NCI-H1930 (cell line): ENCODE measurements around the gene MED15.
"Not testable (repeated sequence)": the region's sequence is repeated elsewhere in the genome, so short reads cannot be mapped to it uniquely, and the experiment has no call there.

Experiments
- DNase-seq, 2 experiments: peaks; one replicate each; lab custom pipeline; 2025; lab: John Stamatoyannopoulos, UW

The MED15 gene

GRCh38 chr22:20484948-20485683 is 22.3 kb upstream of the MED15 start:
- DNase-seq: no peak

GRCh38 chr22:20486229-20486628 is 21.2 kb upstream of the MED15 start:
- DNase-seq: no peak

- no peak for DNase-seq
Measured at GRCh38 chr22:20487715-20488114, 19.7 kb upstream of the MED15 start.

GRCh38 chr22:20488946-20489345 is 18.5 kb upstream of the MED15 start:
- no peak for DNase-seq

- no peak for DNase-seq
Measured at GRCh38 chr22:20490183-20490940, 17.0 kb upstream of the MED15 start.

GRCh38 chr22:20490941-20491307 is 16.5 kb upstream of the MED15 start:
- no peak for DNase-seq

GRCh38 chr22:20491346-20491745 is 16.1 kb upstream of the MED15 start:
- DNase-seq: no peak

- DNase-seq: no peak
Measured at GRCh38 chr22:20494978-20495860, 12.2 kb upstream of the MED15 start, which contains the start of gene KLHL22. KLHL22 (minus strand) TSS chr22:20495795; CDS start chr22:20489211, 6,584 bp downstream.

- peak; percentile 81 to 88 for DNase-seq
Measured at GRCh38 chr22:20495861-20496681, 11.3 kb upstream of the MED15 start.

- no peak for DNase-seq
Measured at GRCh38 chr22:20497426-20497825, 10.0 kb upstream of the MED15 start.

GRCh38 chr22:20498913-20499312 is 8.5 kb upstream of the MED15 start:
- DNase-seq: no peak

- DNase-seq: no peak
Measured at GRCh38 chr22:20499769-20500168, 7.6 kb upstream of the MED15 start.

- DNase-seq: no peak
Measured at GRCh38 chr22:20503816-20504215, 3.6 kb upstream of the MED15 start.

- DNase-seq: not testable (repeated sequence)
Measured at GRCh38 chr22:20504293-20504922, 3.0 kb upstream of the MED15 start.

GRCh38 chr22:20506543-20507252 is 712 bp upstream of the MED15 start:
- no peak for DNase-seq

GRCh38 chr22:20508067-20508755 is 801 bp downstream of the MED15 start:
- not testable (repeated sequence) for DNase-seq

- no peak for DNase-seq
Measured at GRCh38 chr22:20508815-20509271, 1.4 kb downstream of the MED15 start.

- no peak for DNase-seq
Measured at GRCh38 chr22:20509344-20510047, 2.1 kb downstream of the MED15 start.
